ENCODE measurements around the gene PLPP3.

The PLPP3 gene

GRCh38 chr1:56473582-56474270, 105.6 kb downstream of the PLPP3 start:
- TF ChIP-seq REST (IDR thresholded peaks at IDR 0.05; ENCODE audit: insufficient read depth in 1 of 2, low read depth in 2 of 2, low read length in 2 of 2) (no peak), FOXP2 (optimal IDR thresholded peaks at IDR 0.05; ENCODE audit: borderline replicate concordance, extremely low read depth, extremely low read length, insufficient read depth) (no peak), SIN3A (IDR thresholded peaks at IDR 0.05; ENCODE audit: borderline replicate concordance, insufficient read depth, low read length) (no peak), POLR2AphosphoS5 (IDR thresholded peaks at IDR 0.05; ENCODE audit: low read depth, low read length) (no peak), TAF1 (IDR thresholded peaks at IDR 0.05; ENCODE audit: borderline replicate concordance, insufficient read depth, low read length) (no peak)

GRCh38 chr1:56472860-56473259, 106.5 kb downstream of the PLPP3 start:
- TF ChIP-seq FOXP2 (optimal IDR thresholded peaks at IDR 0.05; ENCODE audit: borderline replicate concordance, extremely low read depth, extremely low read length, insufficient read depth) (no peak), POLR2AphosphoS5 (IDR thresholded peaks at IDR 0.05; ENCODE audit: low read depth, low read length) (no peak), SIN3A (IDR thresholded peaks at IDR 0.05; ENCODE audit: borderline replicate concordance, insufficient read depth, low read length) (no peak), TAF1 (IDR thresholded peaks at IDR 0.05; ENCODE audit: borderline replicate concordance, insufficient read depth, low read length) (no peak), REST (IDR thresholded peaks at IDR 0.05; ENCODE audit: insufficient read depth in 1 of 2, low read depth in 2 of 2, low read length in 2 of 2) (no peak)

GRCh38 chr1:56469640-56470371, 109.6 kb downstream of the PLPP3 start:
- TF ChIP-seq FOXP2 (optimal IDR thresholded peaks at IDR 0.05; ENCODE audit: borderline replicate concordance, extremely low read depth, extremely low read length, insufficient read depth) (no peak), POLR2AphosphoS5 (IDR thresholded peaks at IDR 0.05; ENCODE audit: low read depth, low read length) (no peak), SIN3A (IDR thresholded peaks at IDR 0.05; ENCODE audit: borderline replicate concordance, insufficient read depth, low read length) (no peak), REST (IDR thresholded peaks at IDR 0.05; ENCODE audit: insufficient read depth in 1 of 2, low read depth in 2 of 2, low read length in 2 of 2) (no peak), TAF1 (IDR thresholded peaks at IDR 0.05; ENCODE audit: borderline replicate concordance, insufficient read depth, low read length) (no peak)

- TF ChIP-seq FOXP2 (optimal IDR thresholded peaks at IDR 0.05; ENCODE audit: borderline replicate concordance, extremely low read depth, extremely low read length, insufficient read depth) (no peak), POLR2AphosphoS5 (IDR thresholded peaks at IDR 0.05; ENCODE audit: low read depth, low read length) (no peak), TAF1 (IDR thresholded peaks at IDR 0.05; ENCODE audit: borderline replicate concordance, insufficient read depth, low read length) (no peak), SIN3A (IDR thresholded peaks at IDR 0.05; ENCODE audit: borderline replicate concordance, insufficient read depth, low read length) (no peak), REST (IDR thresholded peaks at IDR 0.05; ENCODE audit: insufficient read depth in 1 of 2, low read depth in 2 of 2, low read length in 2 of 2) (no peak)
Measured at GRCh38 chr1:56468518-56468917, 110.8 kb downstream of the PLPP3 start.

Measured in PFSK-1 (cell line).